SK-N-SH (cell line): Measurements from ENCODE around the gene TINAGL1. TPM values are rescaled to one million over a fixed set of nuclear protein-coding genes. Genes with fewer than 3 reads are reported as not detected.

Experiments used
- CTCF ChIA-PET: fragments of 300-600, 350-600 bp; formaldehyde crosslinking; extraction: SDS; loops from one replicate; lab custom pipeline; 2021; lab: Yijun Ruan, JAX
- POLR2A ChIA-PET: fragments of 350-600 bp; sonication (Branson Sonifier 250); formaldehyde crosslinking; extraction: SDS; loops from one replicate; lab custom pipeline; 2020; ENCODE audit warnings: antibody characterized with exemption, inconsistent platforms; lab: Yijun Ruan, JAX
- DNase-seq: peaks from one replicate; pipeline ENCODE4 v3.0.0; 2012
- H2AFZ ChIP-seq: fragments of 200-600 bp; sonication (generic); 2 replicates; pipeline ENCODE4 v1.8.1; 2016; ENCODE audit warnings: antibody characterized with exemption, mild to moderate bottlenecking, low read depth
- H3F3A ChIP-seq: fragments of 200-600 bp; sonication (generic); replicated peaks from 2 replicates; pipeline ENCODE3; 2016; ENCODE audit warnings: antibody characterized with exemption, mild to moderate bottlenecking; ENCODE audit not compliant: insufficient read depth
- H3K27ac ChIP-seq, 2 experiments: fragments of 200-500 bp in 1 of 2; fragments of 200-600 bp in 1 of 2; sonication (Bioruptor generic) in 1 of 2; sonication (generic), shearing (Covaris generic) in 1 of 2; 2 replicates each; pipeline versions ENCODE4 v1.5.1 to v1.6.1; 2014 to 2016; ENCODE audit warnings: low read depth in 2 of 2, inconsistent platforms in 1 of 2, low read length in 1 of 2, mild to moderate bottlenecking in 1 of 2, mixed read lengths in 1 of 2
- H3K27me3 ChIP-seq: fragments of 200-600 bp; sonication (generic), shearing (Covaris generic); 2 replicates; pipeline ENCODE4 v1.6.1; 2016; ENCODE audit warnings: mixed run types; ENCODE audit not compliant: insufficient read depth
- H3K36me3 ChIP-seq, 2 experiments: fragments of 200-500 bp in 1 of 2; fragments of 200-600 bp in 1 of 2; sonication (Bioruptor generic) in 1 of 2; sonication (generic) in 1 of 2; replicated peaks in 1 of 2; 2 replicates each; pipeline versions ENCODE3 to v1.5.1; 2014 to 2016; ENCODE audit warnings: low read length in 1 of 2, mild to moderate bottlenecking in 1 of 2; ENCODE audit not compliant: insufficient read depth in 2 of 2, control insufficient read depth in 1 of 2
- H3K4me1 ChIP-seq, 2 experiments: fragments of 200-500 bp in 1 of 2; fragments of 200-600 bp in 1 of 2; sonication (Bioruptor generic) in 1 of 2; sonication (generic), shearing (Covaris generic) in 1 of 2; 2 replicates each; pipeline versions ENCODE4 v1.5.1 to v1.6.1; 2014 to 2016; ENCODE audit warnings: low read depth in 1 of 2, low read length in 1 of 2, mixed run types in 1 of 2; ENCODE audit not compliant: insufficient read depth in 2 of 2, control insufficient read depth in 1 of 2
- H3K4me2 ChIP-seq: fragments of 200-600 bp; sonication (generic), shearing (Covaris generic); 2 replicates; pipeline ENCODE4 v1.6.1; 2017; ENCODE audit warnings: mixed run types
- H3K4me3 ChIP-seq, 2 experiments: fragments of 200-500 bp in 1 of 2; fragments of 200-600 bp in 1 of 2; sonication (Bioruptor generic) in 1 of 2; sonication (generic), shearing (Covaris generic) in 1 of 2; 2 replicates each; pipeline versions ENCODE4 v1.5.1 to v1.8.1; 2014 to 2016; ENCODE audit warnings: low read depth in 2 of 2, inconsistent platforms in 1 of 2, low read length in 1 of 2, mild to moderate bottlenecking in 1 of 2, mixed read lengths in 1 of 2, moderate library complexity in 1 of 2
- H3K79me2 ChIP-seq: fragments of 200-600 bp; sonication (generic); 2 replicates; pipeline ENCODE4 v1.8.1; 2017; ENCODE audit warnings: mild to moderate bottlenecking; ENCODE audit not compliant: insufficient read depth
- H3K9ac ChIP-seq: fragments of 200-600 bp; sonication (generic); 2 replicates; pipeline ENCODE4 v1.6.1; 2017; ENCODE audit warnings: mixed run types
- H3K9me2 ChIP-seq: fragments of 200-600 bp; sonication (generic); 2 replicates; pipeline ENCODE4 v1.6.1; 2017; ENCODE audit warnings: mixed run types
- H3K9me3 ChIP-seq: fragments of 200-600 bp; sonication (generic); 2 replicates; pipeline ENCODE4 v1.6.1; 2017; ENCODE audit warnings: mixed run types, mild to moderate bottlenecking, moderate library complexity
- H4K20me1 ChIP-seq: fragments of 200-600 bp; sonication (generic); 2 replicates; pipeline ENCODE4 v1.6.1; 2017; ENCODE audit warnings: mild to moderate bottlenecking, mixed run types; ENCODE audit not compliant: insufficient read depth
- ELF1 ChIP-seq: IDR thresholded peaks from 2 replicates; pipeline ENCODE4 v1.4.0; 2012
- MEF2A ChIP-seq: IDR thresholded peaks from 2 replicates; pipeline ENCODE4 v1.4.0; 2012; ENCODE audit warnings: low read depth, borderline replicate concordance
- MXI1 ChIP-seq: IDR thresholded peaks from 2 replicates; pipeline ENCODE4 v1.6.1; 2012; ENCODE audit warnings: mild to moderate bottlenecking, low read depth, low read length, improper control_type of control experiment
- NFIC ChIP-seq: IDR thresholded peaks from 2 replicates; pipeline ENCODE4 v1.4.0; 2012; ENCODE audit warnings: borderline replicate concordance
- RAD21 ChIP-seq: IDR thresholded peaks from 2 replicates; pipeline ENCODE4 v1.6.1; 2012; ENCODE audit warnings: mild to moderate bottlenecking, low read length
- RCOR1 ChIP-seq: fragments of 150-350 bp; IDR thresholded peaks from 2 replicates; pipeline ENCODE4 v1.6.1; 2017; ENCODE audit warnings: antibody characterized with exemption, low read length
- RXRA ChIP-seq: IDR thresholded peaks from 2 replicates; pipeline ENCODE4 v1.4.0; 2012; ENCODE audit warnings: low read depth, mild to moderate bottlenecking, borderline replicate concordance
- SMC3 ChIP-seq: IDR thresholded peaks from 2 replicates; pipeline ENCODE4 v1.6.1; 2012; ENCODE audit warnings: low read depth, low read length, improper control_type of control experiment
- TAF1 ChIP-seq: IDR thresholded peaks from 2 replicates; pipeline ENCODE4 v1.6.1; 2012; ENCODE audit warnings: low read depth, mild to moderate bottlenecking, low read length, moderate library complexity, borderline replicate concordance
- WGBS: methylation state at CpG from one replicate; pipeline ENCODE4 v1.1.6; 2017; ENCODE audit warnings: low lambda C conversion rate; 5-methylcytosine and 5-hydroxymethylcytosine counted together
- polyA plus RNA-seq, 3 experiments: library from polyadenylated mRNA; depleted of rRNA; stranded (reverse); fragments of >200 nt; gene quantifications; 2 replicates each; pipeline ENCODE4 v1.2.3, GENCODE V29; 2012
- TF ChIP-seq, protein P1 (sequence below): fragments of 150-350 bp; IDR thresholded peaks from 2 replicates; pipeline ENCODE4 v1.6.1; 2016; ENCODE audit warnings: mild to moderate bottlenecking, low read depth, low read length
- TF ChIP-seq, protein P2 (sequence below): IDR thresholded peaks from 2 replicates; pipeline ENCODE4; 2012
- TF ChIP-seq, protein P3 (sequence below): IDR thresholded peaks from 2 replicates; pipeline ENCODE4 v1.4.0; 2012; ENCODE audit warnings: low read depth
- TF ChIP-seq, protein P4 (sequence below): fragments of 200-600 bp; sonication (generic); IDR thresholded peaks from 2 replicates; pipeline ENCODE4 v1.6.1; 2017; ENCODE audit warnings: antibody characterized with exemption, mild to moderate bottlenecking, moderate library complexity

Gene TINAGL1
- polyA plus RNA-seq, 1 of the 3 experiments (the other 2 are of a cell fraction), result not detected

DNA sequence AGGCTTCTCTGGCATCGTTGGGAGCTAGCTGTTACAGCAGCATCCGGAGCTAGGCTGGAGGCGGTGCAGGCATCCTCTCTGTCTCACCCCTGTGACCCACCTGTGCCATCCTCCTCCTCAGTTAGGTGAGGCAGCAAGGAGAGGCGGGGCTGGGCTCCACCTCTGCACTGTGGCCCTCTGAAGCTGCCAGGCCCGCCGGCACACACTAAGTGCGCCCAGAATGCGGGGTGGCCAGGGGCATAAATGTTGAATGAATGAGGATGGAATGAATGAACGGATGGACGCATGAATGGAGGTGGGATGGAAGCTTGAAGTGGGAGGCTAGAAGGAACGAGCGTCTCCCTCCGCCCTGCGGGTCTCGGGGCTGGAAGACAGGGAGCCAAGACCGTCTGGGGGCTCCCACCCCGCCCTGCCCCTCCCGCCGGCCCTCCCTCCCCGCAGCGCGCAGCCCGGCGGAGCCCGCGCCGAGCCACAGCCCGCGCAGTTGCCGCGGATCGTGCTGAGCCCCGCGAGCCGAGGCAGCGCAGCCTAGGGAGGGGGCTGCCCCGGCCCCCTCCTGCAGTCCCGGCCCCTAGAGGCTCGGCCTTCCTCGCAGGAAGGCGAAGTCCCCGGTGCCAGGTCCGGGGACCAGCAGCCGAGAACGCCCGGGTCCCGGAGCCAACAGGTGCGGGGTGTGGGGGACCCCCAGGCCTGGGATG is 41.1 kb downstream of the TINAGL1 start, which contains the start of gene HCRTR1:
TSS of gene HCRTR1 (plus strand) at position 472 of the 698 bp plus-strand sequence. CDS start 1,504 bp downstream, outside the sequence.
- Histone ChIP-seq H3K4me1 (peaks cover 0 to 24% of the 10 kb centered on the region in 2 experiments; a peak in 1 of 4 replicates), H3K27ac (no peak within 1 kb of the TSS; a peak in 1 of 4 replicates), H3F3A (no peaks in the 10 kb centered on the region), H3K4me2 (peak within 1 kb of the TSS; percentile 96), H3K9me3 (no peaks in the 10 kb centered on the region), H2AFZ (peak within 1 kb of the TSS; percentile 86; the same call in 1 of the 2 replicates), H3K36me3 (no peaks in the 10 kb centered on the region), H3K9ac (0 out of 2 replicates have a peak within 1 kb of the TSS, but pooled peaks have one; percentile 34), H3K79me2 (no peaks in the 10 kb centered on the region), H3K27me3 (no peaks in the 10 kb centered on the region), H3K4me3 (peak within 1 kb of the TSS; percentile 58 to 68), H4K20me1 (no peaks in the 10 kb centered on the region), H3K9me2 (no peaks in the 10 kb centered on the region)
- DNase-seq, result peak; percentile 67
- CTCF ChIA-PET, result interaction anchor here (0.6 to 4.2 kb wide), 31 partner anchors 8 to 683 kb away, joined by 3 to 56 read pairs (median 6); partner anchors contain the start of genes PEF1 and TINAGL1
- 56% methylated on average over 11 of the region's 48 CpGs for whole genome bisulfite sequencing
- TF ChIP-seq, protein P1, sequence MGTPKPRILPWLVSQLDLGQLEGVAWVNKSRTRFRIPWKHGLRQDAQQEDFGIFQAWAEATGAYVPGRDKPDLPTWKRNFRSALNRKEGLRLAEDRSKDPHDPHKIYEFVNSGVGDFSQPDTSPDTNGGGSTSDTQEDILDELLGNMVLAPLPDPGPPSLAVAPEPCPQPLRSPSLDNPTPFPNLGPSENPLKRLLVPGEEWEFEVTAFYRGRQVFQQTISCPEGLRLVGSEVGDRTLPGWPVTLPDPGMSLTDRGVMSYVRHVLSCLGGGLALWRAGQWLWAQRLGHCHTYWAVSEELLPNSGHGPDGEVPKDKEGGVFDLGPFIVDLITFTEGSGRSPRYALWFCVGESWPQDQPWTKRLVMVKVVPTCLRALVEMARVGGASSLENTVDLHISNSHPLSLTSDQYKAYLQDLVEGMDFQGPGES, result no peak
- TF ChIP-seq ELF1 (no peak), MXI1 (no peak), RAD21 (no peak), MEF2A (no peak), NFIC (no peak), RCOR1 (no peak), RXRA (no peak)
- TF ChIP-seq, protein P2, sequence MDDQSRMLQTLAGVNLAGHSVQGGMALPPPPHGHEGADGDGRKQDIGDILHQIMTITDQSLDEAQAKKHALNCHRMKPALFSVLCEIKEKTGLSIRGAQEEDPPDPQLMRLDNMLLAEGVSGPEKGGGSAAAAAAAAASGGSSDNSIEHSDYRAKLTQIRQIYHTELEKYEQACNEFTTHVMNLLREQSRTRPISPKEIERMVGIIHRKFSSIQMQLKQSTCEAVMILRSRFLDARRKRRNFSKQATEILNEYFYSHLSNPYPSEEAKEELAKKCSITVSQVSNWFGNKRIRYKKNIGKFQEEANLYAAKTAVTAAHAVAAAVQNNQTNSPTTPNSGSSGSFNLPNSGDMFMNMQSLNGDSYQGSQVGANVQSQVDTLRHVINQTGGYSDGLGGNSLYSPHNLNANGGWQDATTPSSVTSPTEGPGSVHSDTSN, result no peak
- TF ChIP-seq, protein P3, sequence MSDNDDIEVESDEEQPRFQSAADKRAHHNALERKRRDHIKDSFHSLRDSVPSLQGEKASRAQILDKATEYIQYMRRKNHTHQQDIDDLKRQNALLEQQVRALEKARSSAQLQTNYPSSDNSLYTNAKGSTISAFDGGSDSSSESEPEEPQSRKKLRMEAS, result no peak
- POLR2A ChIA-PET, result no interaction called here

DNA sequence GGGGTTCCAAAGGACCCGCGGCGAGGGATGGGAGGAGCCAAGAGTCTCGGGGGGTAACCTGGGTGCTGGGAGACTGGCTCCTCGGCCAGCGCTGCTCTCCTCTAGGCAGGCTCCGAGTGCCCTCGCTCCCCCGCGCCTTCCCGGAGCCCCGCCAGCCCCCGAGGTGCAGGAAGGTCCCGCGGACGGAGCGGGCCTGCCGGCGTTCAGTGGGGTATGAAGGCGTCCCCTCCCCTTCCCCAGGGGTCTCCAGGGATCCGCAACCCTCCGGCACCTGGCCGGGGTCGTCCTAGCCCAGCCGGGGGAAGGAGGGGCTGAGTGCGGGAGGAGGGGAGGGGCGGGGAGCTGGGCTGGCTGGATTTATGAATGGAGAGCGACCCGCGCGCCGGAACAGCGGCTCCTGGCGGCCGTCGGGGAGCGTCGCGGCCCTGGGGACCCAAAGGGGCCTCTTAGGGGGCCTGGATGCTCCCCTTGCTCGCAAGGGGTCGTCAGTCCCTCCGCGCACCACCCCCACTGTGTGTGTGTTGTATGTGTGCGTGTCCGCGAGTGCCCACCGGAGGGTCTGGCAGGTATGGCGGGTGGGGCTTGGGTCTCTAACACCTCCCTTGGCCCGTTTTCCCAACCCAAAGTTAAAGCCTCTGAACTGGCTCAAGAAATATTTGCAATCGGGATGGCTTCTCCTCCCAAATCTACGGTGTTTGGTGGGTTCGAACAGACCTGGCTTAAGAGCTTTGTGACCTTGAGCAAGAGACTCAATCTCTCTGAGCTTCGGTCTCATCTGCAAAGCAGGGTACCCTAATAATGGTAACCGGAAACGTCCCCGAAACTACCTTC is 41.8 kb downstream of the TINAGL1 start:
- H3K4me1 ChIP-seq, result peaks cover 0 to 24% of the 10 kb centered on the region in 2 experiments; a peak in 1 of 4 replicates
- H3K27me3 ChIP-seq, result no peaks in the 10 kb centered on the region
- H3K36me3 ChIP-seq, result no peaks in the 10 kb centered on the region
- peak overlapping the region; percentile 58 to 68 for H3K4me3 ChIP-seq
- H3K9me3 ChIP-seq, result no peaks in the 10 kb centered on the region
- no peaks in the 10 kb centered on the region for H3F3A ChIP-seq
- TF ChIP-seq, protein P4, sequence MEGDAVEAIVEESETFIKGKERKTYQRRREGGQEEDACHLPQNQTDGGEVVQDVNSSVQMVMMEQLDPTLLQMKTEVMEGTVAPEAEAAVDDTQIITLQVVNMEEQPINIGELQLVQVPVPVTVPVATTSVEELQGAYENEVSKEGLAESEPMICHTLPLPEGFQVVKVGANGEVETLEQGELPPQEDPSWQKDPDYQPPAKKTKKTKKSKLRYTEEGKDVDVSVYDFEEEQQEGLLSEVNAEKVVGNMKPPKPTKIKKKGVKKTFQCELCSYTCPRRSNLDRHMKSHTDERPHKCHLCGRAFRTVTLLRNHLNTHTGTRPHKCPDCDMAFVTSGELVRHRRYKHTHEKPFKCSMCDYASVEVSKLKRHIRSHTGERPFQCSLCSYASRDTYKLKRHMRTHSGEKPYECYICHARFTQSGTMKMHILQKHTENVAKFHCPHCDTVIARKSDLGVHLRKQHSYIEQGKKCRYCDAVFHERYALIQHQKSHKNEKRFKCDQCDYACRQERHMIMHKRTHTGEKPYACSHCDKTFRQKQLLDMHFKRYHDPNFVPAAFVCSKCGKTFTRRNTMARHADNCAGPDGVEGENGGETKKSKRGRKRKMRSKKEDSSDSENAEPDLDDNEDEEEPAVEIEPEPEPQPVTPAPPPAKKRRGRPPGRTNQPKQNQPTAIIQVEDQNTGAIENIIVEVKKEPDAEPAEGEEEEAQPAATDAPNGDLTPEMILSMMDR, result peak; percentile 83
- TF ChIP-seq RAD21, result peak; percentile 56
- TF ChIP-seq SMC3, result peak; percentile 56
- TF ChIP-seq TAF1, result no peak
- peak overlapping the region; percentile 86; the same call in 1 of the 2 replicates for H2AFZ ChIP-seq
- CTCF ChIA-PET, result interaction anchor here (0.6 to 4.2 kb wide), 42 partner anchors 8 to 683 kb away, joined by 3 to 56 read pairs (median 4); partner anchors contain the start of genes PEF1 and TINAGL1
- H3K9ac ChIP-seq, result 0 out of 2 replicates have a peak overlapping the region, but pooled peaks have one; percentile 34
- peak overlapping the region; percentile 96 for H3K4me2 ChIP-seq
- peak; percentile 94 for DNase-seq
- POLR2A ChIA-PET, result no interaction called here
- no peak overlapping the region; a peak in 1 of 4 replicates for H3K27ac ChIP-seq
- H3K79me2 ChIP-seq, result no peaks in the 10 kb centered on the region
- H4K20me1 ChIP-seq, result no peaks in the 10 kb centered on the region
- H3K9me2 ChIP-seq, result no peaks in the 10 kb centered on the region
- WGBS, result 96% methylated on average over 4 of the region's 56 CpGs
